Activated B cell treated with CpG ODN at 0.5 μM for 24 hours (primary cell): Measurements from ENCODE around the gene TRIP13. TPM values are rescaled to one million over a fixed set of nuclear protein-coding genes. Genes with fewer than 3 reads are reported as not detected.
"Not testable (repeated sequence)": the region's sequence is repeated elsewhere in the genome, so short reads cannot be mapped to it uniquely, and the experiment has no call there.

Experiments used
- ATAC-seq: fragments of 200-7000 bp; cut with Tn5 transposase; one replicate; pipeline ENCODE4 v1.10.0; 2021; ENCODE audit warnings: low read depth, mild to moderate bottlenecking, moderate library complexity
- CTCF ChIA-PET: fragments of 350-600 bp; sonication (Branson Sonifier 250); formaldehyde crosslinking; loops from one replicate; lab custom pipeline; 2021; ENCODE audit warnings: antibody characterized with exemption; lab: Charles Lee
- POLR2A ChIA-PET: fragments of 350-600 bp; sonication (Branson Sonifier 250); formaldehyde crosslinking; loops from one replicate; lab custom pipeline; 2021; ENCODE audit warnings: antibody characterized with exemption; lab: Charles Lee
- DNase-seq: peaks from one replicate; pipeline ENCODE4 v3.0.0; 2022
- H3K27ac Mint-ChIP-seq: one replicate; pipeline ENCODE4 v1.8.0; 2020; ENCODE audit warnings: mixed read lengths
- H3K27me3 Mint-ChIP-seq: one replicate; pipeline ENCODE4 v1.8.0; 2021; ENCODE audit warnings: mixed read lengths
- H3K36me3 Mint-ChIP-seq: one replicate; pipeline ENCODE4 v1.8.0; 2021; ENCODE audit warnings: low read depth, mixed read lengths
- H3K4me1 Mint-ChIP-seq: one replicate; pipeline ENCODE4 v1.8.0; 2021; ENCODE audit warnings: mixed read lengths
- H3K4me3 Mint-ChIP-seq: one replicate; pipeline ENCODE4 v1.8.0; 2020; ENCODE audit warnings: mild to moderate bottlenecking, mixed read lengths
- H3K9me3 Mint-ChIP-seq: one replicate; pipeline ENCODE4 v1.8.0; 2020; ENCODE audit warnings: mixed read lengths
- intact Hi-C: fragments of 100-400 bp; cut with micrococcal nuclease; formaldehyde crosslinking; loops from one replicate; pipeline ENCODE4 v1.15.1; 2024
- total RNA-seq: library from RNA; stranded (reverse); gene quantifications from 2 replicates; pipeline ENCODE4 v1.2.3, GENCODE V29; 2022
- TF ChIP-seq, protein P1 (sequence below): fragments of 200-600 bp; IDR thresholded peaks from one replicate; pipeline ENCODE4 v1.8.0; 2022; ENCODE audit warnings: antibody characterized with exemption, mild to moderate bottlenecking

The TRIP13 gene
- total RNA-seq, 1 donor from 2014 or later: 4.1 TPM

DNA sequence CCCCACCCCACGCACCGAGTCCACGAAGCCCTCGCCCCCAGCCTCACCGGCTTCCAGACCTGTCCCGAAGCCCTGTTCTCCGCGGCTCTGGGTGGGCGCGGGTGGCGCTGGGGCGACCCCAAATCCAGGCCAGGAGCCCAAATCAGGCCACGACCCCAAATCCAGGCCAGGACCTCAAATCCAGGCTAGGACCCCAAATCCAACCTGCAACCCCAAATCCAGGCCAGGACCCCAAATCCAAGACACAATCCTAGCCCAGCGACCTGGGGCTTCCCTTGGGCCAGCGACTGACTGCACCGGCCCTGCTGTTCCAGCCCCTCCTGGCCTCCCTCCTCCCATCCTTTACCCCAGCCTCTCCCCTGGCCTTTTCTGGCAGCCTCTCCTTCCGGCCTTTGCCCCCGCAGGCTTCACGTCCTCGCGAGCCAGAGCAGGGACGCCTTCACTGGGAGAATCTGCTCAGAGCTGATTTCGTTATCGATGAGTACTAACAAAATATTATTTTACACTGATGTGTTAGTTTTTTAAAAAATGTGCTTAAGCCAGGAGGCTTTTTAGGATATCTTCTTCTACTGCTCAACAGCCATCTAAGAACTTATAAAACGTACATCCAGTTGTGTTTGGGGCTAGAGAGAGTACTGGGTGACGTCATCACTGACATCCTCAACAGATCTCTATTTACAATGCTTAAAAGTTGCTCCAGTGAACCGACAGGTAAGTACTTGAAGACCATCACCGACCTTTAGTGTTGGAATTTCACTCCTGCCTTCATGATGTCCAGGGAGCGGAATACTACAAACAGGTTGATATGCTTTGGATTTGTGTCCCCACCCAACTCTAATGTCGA, 34.7 kb downstream of the TRIP13 start:
- Mint-ChIP-seq H3K27ac (no peak overlapping the region), H3K27me3 (peaks cover 24% of the 10 kb centered on the region), H3K36me3 (no peaks in the 10 kb centered on the region), H3K4me3 (no peak overlapping the region), H3K4me1 (no peaks in the 10 kb centered on the region), H3K9me3 (no peaks in the 10 kb centered on the region)
- TF ChIP-seq, protein P1, sequence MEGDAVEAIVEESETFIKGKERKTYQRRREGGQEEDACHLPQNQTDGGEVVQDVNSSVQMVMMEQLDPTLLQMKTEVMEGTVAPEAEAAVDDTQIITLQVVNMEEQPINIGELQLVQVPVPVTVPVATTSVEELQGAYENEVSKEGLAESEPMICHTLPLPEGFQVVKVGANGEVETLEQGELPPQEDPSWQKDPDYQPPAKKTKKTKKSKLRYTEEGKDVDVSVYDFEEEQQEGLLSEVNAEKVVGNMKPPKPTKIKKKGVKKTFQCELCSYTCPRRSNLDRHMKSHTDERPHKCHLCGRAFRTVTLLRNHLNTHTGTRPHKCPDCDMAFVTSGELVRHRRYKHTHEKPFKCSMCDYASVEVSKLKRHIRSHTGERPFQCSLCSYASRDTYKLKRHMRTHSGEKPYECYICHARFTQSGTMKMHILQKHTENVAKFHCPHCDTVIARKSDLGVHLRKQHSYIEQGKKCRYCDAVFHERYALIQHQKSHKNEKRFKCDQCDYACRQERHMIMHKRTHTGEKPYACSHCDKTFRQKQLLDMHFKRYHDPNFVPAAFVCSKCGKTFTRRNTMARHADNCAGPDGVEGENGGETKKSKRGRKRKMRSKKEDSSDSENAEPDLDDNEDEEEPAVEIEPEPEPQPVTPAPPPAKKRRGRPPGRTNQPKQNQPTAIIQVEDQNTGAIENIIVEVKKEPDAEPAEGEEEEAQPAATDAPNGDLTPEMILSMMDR: no peak
- intact Hi-C loops: no loop called here
- ATAC-seq (no peak), DNase-seq (no peak)
- POLR2A ChIA-PET: interaction anchor here (0.6 kb wide), 1 partner anchor 740 kb away, joined by 8 read pairs; no protein-coding TSS in a partner anchor
- CTCF ChIA-PET: interaction anchor here (1.2 kb wide), 1 partner anchor 34 kb away, joined by 3 read pairs; the partner anchor contains the start of genes BRD9 and TRIP13

DNA sequence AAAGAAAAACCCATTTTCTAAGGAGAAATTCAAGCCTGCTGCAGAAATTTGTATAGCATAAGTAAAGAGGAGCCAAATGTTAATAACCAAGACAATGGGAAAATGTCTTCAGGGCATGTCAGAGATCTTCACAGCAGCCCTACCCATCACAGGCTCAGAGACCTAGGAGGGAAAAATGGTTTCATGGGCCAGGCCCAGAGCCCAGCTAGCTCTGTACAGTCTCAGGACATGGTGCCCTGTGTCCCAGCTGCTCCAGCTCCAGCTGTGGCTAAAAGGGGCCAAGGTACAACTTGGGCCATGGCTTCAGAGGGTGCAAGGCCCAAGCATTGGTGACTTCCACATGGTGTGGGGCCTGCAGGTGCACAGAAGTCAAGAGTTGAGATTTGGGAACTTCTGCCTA, 36.5 kb downstream of the TRIP13 start:
- H3K27ac Mint-ChIP-seq, H3K36me3 Mint-ChIP-seq, H3K9me3 Mint-ChIP-seq, ATAC-seq, H3K4me1 Mint-ChIP-seq, DNase-seq, POLR2A ChIA-PET, intact Hi-C loops, H3K4me3 Mint-ChIP-seq, CTCF ChIA-PET: not testable (repeated sequence)
- H3K27me3 Mint-ChIP-seq: peaks cover 24% of the 10 kb centered on the region

DNA sequence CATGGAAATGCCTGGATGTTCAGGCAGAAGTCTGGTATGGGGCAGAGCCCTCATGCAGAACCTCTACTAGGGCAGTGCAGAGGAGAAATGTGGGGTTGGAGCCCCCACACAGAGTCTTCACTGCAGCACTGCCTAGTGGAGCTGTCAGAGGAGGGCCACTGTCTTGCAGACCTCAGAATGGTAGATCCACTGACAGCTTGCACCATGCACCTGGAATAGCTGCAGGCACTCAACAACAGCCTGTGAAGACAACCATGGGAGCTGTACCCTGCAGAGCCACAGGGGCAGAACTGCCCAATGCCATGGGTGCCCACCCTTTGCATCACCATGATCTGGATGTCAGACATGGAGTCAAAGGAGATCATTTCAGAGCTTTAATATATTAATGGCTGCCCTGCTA, 36.9 kb downstream of the TRIP13 start:
- ChIA-PET CTCF (no interaction called here), POLR2A (no interaction called here)
- intact Hi-C loops: no loop called here
- TF ChIP-seq, protein P1: no peak
- peaks cover 24% of the 10 kb centered on the region for H3K27me3 Mint-ChIP-seq
- no peak overlapping the region for H3K4me3 Mint-ChIP-seq
- ATAC-seq: no peak
- no peaks in the 10 kb centered on the region for H3K36me3 Mint-ChIP-seq
- H3K27ac Mint-ChIP-seq: no peak overlapping the region
- H3K4me1 Mint-ChIP-seq: no peaks in the 10 kb centered on the region
- DNase-seq: no peak
- no peaks in the 10 kb centered on the region for H3K9me3 Mint-ChIP-seq

DNA sequence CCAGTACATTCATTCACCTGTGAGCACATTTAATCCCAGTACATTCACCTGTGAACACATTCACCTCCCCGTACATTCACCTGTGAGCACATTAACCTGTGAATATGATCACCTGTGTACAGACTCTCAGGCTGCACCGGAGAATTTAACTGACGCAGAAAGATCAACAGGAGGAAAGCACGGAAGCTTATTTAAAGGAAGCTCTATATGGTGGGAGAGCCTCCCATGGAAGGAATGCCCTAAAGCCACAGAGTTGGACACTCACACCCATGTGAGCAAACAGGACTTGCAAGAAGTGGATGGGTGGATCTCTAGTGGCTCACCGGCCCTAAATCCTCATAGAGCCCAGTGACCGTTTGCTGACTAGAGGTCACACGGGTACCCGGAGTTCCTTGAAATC, 38.2 kb downstream of the TRIP13 start:
- ChIA-PET POLR2A (no interaction called here), CTCF (interaction anchor here (1.1 kb wide), 1 partner anchor 243 kb away, joined by 3 read pairs; no protein-coding TSS in a partner anchor)
- TF ChIP-seq, protein P1: no peak
- DNase-seq (no peak), ATAC-seq (no peak)
- intact Hi-C loops: no loop called here
- H3K9me3 Mint-ChIP-seq: no peaks in the 10 kb centered on the region
- H3K27ac Mint-ChIP-seq: no peak overlapping the region
- H3K4me1 Mint-ChIP-seq: no peaks in the 10 kb centered on the region
- no peak overlapping the region for H3K4me3 Mint-ChIP-seq
- no peaks in the 10 kb centered on the region for H3K36me3 Mint-ChIP-seq
- peaks cover 18% of the 10 kb centered on the region for H3K27me3 Mint-ChIP-seq

DNA sequence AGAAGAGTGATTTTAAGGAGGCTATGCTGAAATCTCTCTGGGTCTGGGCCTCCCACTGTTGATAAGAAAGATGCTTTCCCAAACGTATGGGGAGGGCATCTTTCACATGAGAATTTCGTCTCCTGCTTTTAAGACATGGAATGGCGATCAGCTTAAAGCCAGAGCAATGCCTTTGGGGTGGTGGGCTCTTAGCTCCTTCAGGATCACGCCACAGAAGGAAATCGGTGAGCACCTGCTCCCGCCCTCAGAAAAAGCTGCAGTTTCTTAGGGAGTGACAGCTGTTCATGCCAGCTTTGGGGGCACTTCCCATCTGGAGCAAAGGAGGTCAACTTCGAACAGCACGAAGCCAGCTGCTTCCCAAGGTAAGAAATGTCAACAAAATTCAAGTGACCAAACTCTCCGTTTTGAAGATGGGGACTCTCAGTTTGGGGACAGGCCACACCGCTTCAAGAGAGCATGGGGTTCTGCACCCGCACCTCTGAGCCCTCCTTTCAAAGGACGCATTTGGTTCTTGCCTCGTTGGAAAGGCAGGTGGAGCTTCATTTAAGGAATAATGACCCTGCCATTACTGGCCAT, 39.0 kb downstream of the TRIP13 start:
- H3K36me3 Mint-ChIP-seq: no peaks in the 10 kb centered on the region
- H3K9me3 Mint-ChIP-seq: no peaks in the 10 kb centered on the region
- no peaks in the 10 kb centered on the region for H3K4me1 Mint-ChIP-seq
- CTCF ChIA-PET: interaction anchor here (0.5 to 2.0 kb wide), 3 partner anchors 8 to 242 kb away, joined by 3 to 8 read pairs (median 4); no protein-coding TSS in a partner anchor
- no peak overlapping the region for H3K4me3 Mint-ChIP-seq
- intact Hi-C loops: no loop called here
- H3K27me3 Mint-ChIP-seq: peaks cover 14% of the 10 kb centered on the region
- POLR2A ChIA-PET: no interaction called here
- TF ChIP-seq, protein P1: no peak
- no peak overlapping the region for H3K27ac Mint-ChIP-seq
- no peak for ATAC-seq
- DNase-seq: no peak
